Activated B cell treated with CpG ODN at 0.5 μM for 24 hours (primary cell): Measurements from ENCODE around the gene ABHD1. TPM values are rescaled to one million over a fixed set of nuclear protein-coding genes. Genes with fewer than 3 reads are reported as not detected.

ENCODE experiments used
- ATAC-seq: fragments of 200-7000 bp; cut with Tn5 transposase; one replicate; pipeline ENCODE4 v1.10.0; 2021; ENCODE audit warnings: low read depth, mild to moderate bottlenecking, moderate library complexity
- CTCF ChIA-PET: fragments of 350-600 bp; sonication (Branson Sonifier 250); formaldehyde crosslinking; loops from one replicate; lab custom pipeline; 2021; ENCODE audit warnings: antibody characterized with exemption; lab: Charles Lee
- POLR2A ChIA-PET: fragments of 350-600 bp; sonication (Branson Sonifier 250); formaldehyde crosslinking; loops from one replicate; lab custom pipeline; 2021; ENCODE audit warnings: antibody characterized with exemption; lab: Charles Lee
- DNase-seq: peaks from one replicate; pipeline ENCODE4 v3.0.0; 2022
- H3K27ac Mint-ChIP-seq: one replicate; pipeline ENCODE4 v1.8.0; 2020; ENCODE audit warnings: mixed read lengths
- H3K27me3 Mint-ChIP-seq: one replicate; pipeline ENCODE4 v1.8.0; 2021; ENCODE audit warnings: mixed read lengths
- H3K36me3 Mint-ChIP-seq: one replicate; pipeline ENCODE4 v1.8.0; 2021; ENCODE audit warnings: low read depth, mixed read lengths
- H3K4me1 Mint-ChIP-seq: one replicate; pipeline ENCODE4 v1.8.0; 2021; ENCODE audit warnings: mixed read lengths
- H3K4me3 Mint-ChIP-seq: one replicate; pipeline ENCODE4 v1.8.0; 2020; ENCODE audit warnings: mild to moderate bottlenecking, mixed read lengths
- H3K9me3 Mint-ChIP-seq: one replicate; pipeline ENCODE4 v1.8.0; 2020; ENCODE audit warnings: mixed read lengths
- intact Hi-C: fragments of 100-400 bp; cut with micrococcal nuclease; formaldehyde crosslinking; loops from one replicate; pipeline ENCODE4 v1.15.1; 2024
- total RNA-seq: library from RNA; stranded (reverse); gene quantifications from 2 replicates; pipeline ENCODE4 v1.2.3, GENCODE V29; 2022
- TF ChIP-seq, protein P1 (sequence below): fragments of 200-600 bp; IDR thresholded peaks from one replicate; pipeline ENCODE4 v1.8.0; 2022; ENCODE audit warnings: antibody characterized with exemption, mild to moderate bottlenecking

The ABHD1 gene
- total RNA-seq, 1 donor from 2014 or later: 1.1 TPM

DNA sequence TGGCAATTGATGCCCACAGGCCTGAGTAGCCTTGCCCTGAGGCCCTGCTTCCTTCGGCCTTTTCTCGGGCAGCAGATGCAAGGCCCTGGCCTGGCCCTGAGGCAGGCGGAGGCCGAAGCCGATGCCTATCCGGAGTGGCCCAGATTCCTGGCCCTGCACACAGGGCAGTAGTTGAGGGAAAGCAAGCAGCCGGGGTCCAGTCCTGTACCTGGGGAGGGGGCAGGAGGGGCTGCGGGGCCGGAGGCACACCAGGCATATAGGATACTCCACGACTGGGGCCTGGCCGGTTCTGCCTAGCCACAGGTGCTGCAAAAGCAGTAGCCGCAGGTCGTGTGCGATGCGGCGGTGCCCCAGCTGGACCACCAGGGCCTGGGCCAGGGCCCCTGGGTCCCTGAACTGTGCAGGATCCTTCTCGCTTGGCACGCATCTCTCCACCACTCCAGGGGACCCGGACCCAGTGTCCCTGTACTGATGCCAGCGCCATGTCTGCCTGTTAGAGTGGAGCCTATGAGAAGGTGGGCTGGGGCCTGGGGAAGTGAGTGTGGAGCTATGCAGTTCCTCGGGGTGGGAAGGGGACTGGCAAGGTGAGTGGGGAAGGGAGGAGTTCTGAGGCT is 13.8 kb downstream of the ABHD1 start:
- ATAC-seq: no peak
- TF ChIP-seq, protein P1, sequence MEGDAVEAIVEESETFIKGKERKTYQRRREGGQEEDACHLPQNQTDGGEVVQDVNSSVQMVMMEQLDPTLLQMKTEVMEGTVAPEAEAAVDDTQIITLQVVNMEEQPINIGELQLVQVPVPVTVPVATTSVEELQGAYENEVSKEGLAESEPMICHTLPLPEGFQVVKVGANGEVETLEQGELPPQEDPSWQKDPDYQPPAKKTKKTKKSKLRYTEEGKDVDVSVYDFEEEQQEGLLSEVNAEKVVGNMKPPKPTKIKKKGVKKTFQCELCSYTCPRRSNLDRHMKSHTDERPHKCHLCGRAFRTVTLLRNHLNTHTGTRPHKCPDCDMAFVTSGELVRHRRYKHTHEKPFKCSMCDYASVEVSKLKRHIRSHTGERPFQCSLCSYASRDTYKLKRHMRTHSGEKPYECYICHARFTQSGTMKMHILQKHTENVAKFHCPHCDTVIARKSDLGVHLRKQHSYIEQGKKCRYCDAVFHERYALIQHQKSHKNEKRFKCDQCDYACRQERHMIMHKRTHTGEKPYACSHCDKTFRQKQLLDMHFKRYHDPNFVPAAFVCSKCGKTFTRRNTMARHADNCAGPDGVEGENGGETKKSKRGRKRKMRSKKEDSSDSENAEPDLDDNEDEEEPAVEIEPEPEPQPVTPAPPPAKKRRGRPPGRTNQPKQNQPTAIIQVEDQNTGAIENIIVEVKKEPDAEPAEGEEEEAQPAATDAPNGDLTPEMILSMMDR: no peak
- no peak for DNase-seq
- intact Hi-C loops: no loop called here
- peaks cover 20% of the 10 kb centered on the region for H3K4me1 Mint-ChIP-seq
- no peak overlapping the region for H3K4me3 Mint-ChIP-seq
- no peaks in the 10 kb centered on the region for H3K9me3 Mint-ChIP-seq
- no peak overlapping the region for H3K27ac Mint-ChIP-seq
- peaks cover 2% of the 10 kb centered on the region for H3K27me3 Mint-ChIP-seq
- POLR2A ChIA-PET: no interaction called here
- H3K36me3 Mint-ChIP-seq: peaks cover 9% of the 10 kb centered on the region
- CTCF ChIA-PET: no interaction called here

DNA sequence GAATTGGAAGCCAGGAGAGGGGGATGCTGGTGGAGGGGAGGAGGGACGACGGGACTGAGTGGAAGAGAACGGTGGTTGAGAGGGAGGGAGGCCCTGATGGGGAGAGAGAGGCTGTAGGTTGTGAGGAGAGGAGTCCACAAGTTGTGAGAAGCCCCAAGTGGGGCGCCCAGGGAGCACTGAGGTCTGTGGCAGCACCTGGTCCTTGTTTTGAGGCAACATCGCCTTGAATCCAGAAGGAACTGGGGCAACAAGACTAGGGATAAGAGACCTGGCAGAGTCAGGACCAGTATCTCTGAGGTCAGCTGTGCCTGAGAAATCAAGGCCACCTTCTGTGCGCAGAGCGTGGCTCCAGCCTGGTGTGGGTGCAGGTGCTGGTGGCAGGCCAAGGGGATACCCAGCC is 14.5 kb downstream of the ABHD1 start:
- ChIA-PET POLR2A (no interaction called here), CTCF (no interaction called here)
- Mint-ChIP-seq H3K4me1 (peaks cover 14% of the 10 kb centered on the region), H3K4me3 (no peak overlapping the region), H3K36me3 (peaks cover 2% of the 10 kb centered on the region), H3K9me3 (no peaks in the 10 kb centered on the region), H3K27me3 (peaks cover 7% of the 10 kb centered on the region), H3K27ac (no peak overlapping the region)
- ATAC-seq: no peak
- intact Hi-C loops: no loop called here
- no peak for DNase-seq
- TF ChIP-seq, protein P1: no peak

DNA sequence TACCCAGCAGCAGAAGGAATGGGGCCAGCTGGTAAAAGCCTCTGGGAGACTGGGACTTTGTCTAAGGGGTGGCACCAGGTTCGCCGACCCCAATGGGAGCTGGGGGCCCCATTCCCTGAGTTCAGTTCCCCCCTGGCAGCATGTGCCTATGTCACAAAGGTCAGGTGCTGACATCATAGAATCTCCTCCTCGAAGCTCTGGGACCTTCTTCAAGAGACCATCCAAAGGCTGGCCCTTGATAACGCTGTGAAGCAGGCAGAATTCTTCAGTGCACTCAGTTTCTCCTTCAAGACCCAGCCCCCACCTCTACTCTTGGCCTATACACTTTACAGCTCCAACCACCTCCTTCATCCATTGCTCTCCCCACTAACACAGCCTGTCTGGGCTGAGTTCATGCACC is 15.7 kb downstream of the ABHD1 start, which contains the start of gene PRR30:
Gene PRR30, minus strand, starts transcription at position 101 of the 400 bp plus-strand sequence. CDS start 1,081 bp downstream, outside the sequence.
- Mint-ChIP-seq H3K4me3 (no peak within 1 kb of the TSS), H3K9me3 (no peaks in the 10 kb centered on the region), H3K36me3 (peaks cover 2% of the 10 kb centered on the region), H3K4me1 (peaks cover 6% of the 10 kb centered on the region), H3K27ac (no peak within 1 kb of the TSS), H3K27me3 (peaks cover 8% of the 10 kb centered on the region)
- TF ChIP-seq, protein P1: no peak
- intact Hi-C loops: no loop called here
- ChIA-PET POLR2A (no interaction called here), CTCF (no interaction called here)
- DNase-seq (no peak), ATAC-seq (no peak)

DNA sequence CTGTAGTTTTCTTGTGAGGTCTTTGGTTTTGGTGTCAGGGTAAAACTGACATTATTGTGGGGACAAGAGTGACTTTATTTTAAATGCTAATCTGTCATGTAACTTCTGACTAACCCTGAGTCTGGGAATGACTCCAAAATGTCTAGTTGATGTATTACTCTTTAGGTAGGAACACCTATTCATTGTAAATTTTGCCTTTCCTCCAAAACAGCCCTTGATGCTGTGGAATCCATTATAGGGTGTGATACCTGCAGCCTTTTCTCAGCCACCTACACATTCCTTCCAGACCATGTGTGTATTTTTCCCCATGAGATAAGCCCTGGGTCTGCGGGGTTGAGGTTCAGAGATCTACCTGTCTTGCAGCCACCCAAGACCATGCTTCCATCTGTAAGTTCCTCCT is 19.7 kb downstream of the ABHD1 start:
- no peak overlapping the region for H3K27ac Mint-ChIP-seq
- TF ChIP-seq, protein P1: no peak

DNA sequence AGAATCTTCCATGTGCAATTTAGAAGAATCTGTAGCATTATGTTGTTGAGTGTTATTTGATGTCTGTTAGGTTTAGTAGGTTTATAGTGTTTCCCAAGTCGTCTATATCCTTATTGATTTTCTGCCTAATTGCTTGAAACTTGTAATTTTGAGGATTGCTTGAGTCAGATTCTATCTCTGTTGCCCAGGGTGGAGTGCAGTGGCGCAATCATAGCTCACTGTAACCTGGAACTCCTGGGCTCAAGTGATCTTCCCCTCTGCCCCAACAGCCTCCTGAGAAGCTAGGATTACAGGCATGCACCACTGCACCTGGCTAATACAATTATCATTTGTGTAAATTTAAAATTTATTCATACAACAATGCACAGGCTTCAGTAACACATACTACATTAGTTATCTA is 22.1 kb downstream of the ABHD1 start:
- Mint-ChIP-seq H3K4me1 (no peaks in the 10 kb centered on the region), H3K36me3 (no peaks in the 10 kb centered on the region), H3K27me3 (peaks cover 25% of the 10 kb centered on the region), H3K9me3 (no peaks in the 10 kb centered on the region), H3K4me3 (no peak overlapping the region), H3K27ac (no peak overlapping the region)
- TF ChIP-seq, protein P1: no peak
- DNase-seq (no peak), ATAC-seq (no peak)
- CTCF ChIA-PET: no interaction called here
- intact Hi-C loops: no loop called here
- POLR2A ChIA-PET: no interaction called here

More for the DNA sequence above, 19.7 kb downstream of the ABHD1 start:
- ATAC-seq (no peak), DNase-seq (no peak)
- CTCF ChIA-PET: no interaction called here
- intact Hi-C loops: no loop called here
- POLR2A ChIA-PET: no interaction called here
- no peak overlapping the region for H3K4me3 Mint-ChIP-seq
- H3K27me3 Mint-ChIP-seq: peaks cover 20% of the 10 kb centered on the region
- H3K4me1 Mint-ChIP-seq: no peaks in the 10 kb centered on the region
- no peaks in the 10 kb centered on the region for H3K9me3 Mint-ChIP-seq
- H3K36me3 Mint-ChIP-seq: no peaks in the 10 kb centered on the region
